Measurements from ENCODE around the gene RAB11FIP2. TPM values are rescaled to one million over a fixed set of nuclear protein-coding genes. Genes with fewer than 3 reads are reported as not detected.

The RAB11FIP2 gene
- total RNA-seq, 2 experiments from 2014 or later = 20.9 to 27.0 TPM

DNA sequence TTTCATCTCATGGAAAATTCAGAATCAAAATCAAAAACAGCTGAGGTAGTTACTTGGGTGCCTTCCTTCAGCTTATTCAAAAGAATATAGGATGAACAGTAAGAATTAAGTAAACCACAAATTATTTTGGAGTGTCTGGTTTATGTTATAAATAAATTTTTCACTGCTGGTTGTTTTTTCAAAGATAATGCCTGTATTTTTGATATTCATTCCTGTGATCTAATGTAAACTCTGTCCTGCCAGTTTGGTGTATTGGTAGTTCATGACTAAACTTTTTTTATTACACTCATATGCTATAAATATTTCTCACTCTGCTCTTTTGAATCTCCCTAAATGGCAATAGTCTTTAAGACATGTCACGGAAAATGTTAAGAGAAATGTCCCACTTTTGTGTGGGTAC is 11.6 kb upstream of the RAB11FIP2 start:
- H3K4me3 ChIP-seq (ENCODE audit: low read depth, low read length, poor library complexity, severe bottlenecking) = no peak overlapping the region
- BruUV-seq (replicated peaks) = no TSS peak
- DNase-seq (ENCODE audit: low spot score) = no peak
- no peaks in the 10 kb centered on the region for H3K9me3 ChIP-seq (ENCODE audit: low read length)
- H3K4me2 ChIP-seq (ENCODE audit: low read length) = no peak overlapping the region
- intact Hi-C loops (cut with micrococcal nuclease; ENCODE audit: unreplicated experiment) = no loop called here
- H3K27ac ChIP-seq (ENCODE audit: low read depth, low read length, poor library complexity, severe bottlenecking) = no peak overlapping the region
- H3K4me1 ChIP-seq (ENCODE audit: insufficient read depth, low read length, poor library complexity, severe bottlenecking) = no peaks in the 10 kb centered on the region
- no peaks in the 10 kb centered on the region for H3K79me2 ChIP-seq (ENCODE audit: insufficient read depth, low read depth, low read length)
- H2AFZ ChIP-seq (ENCODE audit: low read length) = no peak overlapping the region
- no peaks in the 10 kb centered on the region for H3K36me3 ChIP-seq (ENCODE audit: insufficient read depth, low read length)
- ChIA-PET POLR2A (no interaction called here), CTCF (ENCODE audit: unreplicated experiment) (no interaction called here)
- H4K20me1 ChIP-seq (ENCODE audit: insufficient read depth, low read length) = no peaks in the 10 kb centered on the region
- H3K9me2 ChIP-seq (ENCODE audit: insufficient read depth, low read length) = no peaks in the 10 kb centered on the region
- no peak for TF ChIP-seq EZH2phosphoT487 (IDR thresholded peaks at IDR 0.05; ENCODE audit: borderline replicate concordance, low read depth, low read length)
- TF ChIP-seq, protein P1, sequence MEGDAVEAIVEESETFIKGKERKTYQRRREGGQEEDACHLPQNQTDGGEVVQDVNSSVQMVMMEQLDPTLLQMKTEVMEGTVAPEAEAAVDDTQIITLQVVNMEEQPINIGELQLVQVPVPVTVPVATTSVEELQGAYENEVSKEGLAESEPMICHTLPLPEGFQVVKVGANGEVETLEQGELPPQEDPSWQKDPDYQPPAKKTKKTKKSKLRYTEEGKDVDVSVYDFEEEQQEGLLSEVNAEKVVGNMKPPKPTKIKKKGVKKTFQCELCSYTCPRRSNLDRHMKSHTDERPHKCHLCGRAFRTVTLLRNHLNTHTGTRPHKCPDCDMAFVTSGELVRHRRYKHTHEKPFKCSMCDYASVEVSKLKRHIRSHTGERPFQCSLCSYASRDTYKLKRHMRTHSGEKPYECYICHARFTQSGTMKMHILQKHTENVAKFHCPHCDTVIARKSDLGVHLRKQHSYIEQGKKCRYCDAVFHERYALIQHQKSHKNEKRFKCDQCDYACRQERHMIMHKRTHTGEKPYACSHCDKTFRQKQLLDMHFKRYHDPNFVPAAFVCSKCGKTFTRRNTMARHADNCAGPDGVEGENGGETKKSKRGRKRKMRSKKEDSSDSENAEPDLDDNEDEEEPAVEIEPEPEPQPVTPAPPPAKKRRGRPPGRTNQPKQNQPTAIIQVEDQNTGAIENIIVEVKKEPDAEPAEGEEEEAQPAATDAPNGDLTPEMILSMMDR (conservative IDR thresholded peaks at IDR 0.05; ENCODE audit: low read length) = no peak

DNA sequence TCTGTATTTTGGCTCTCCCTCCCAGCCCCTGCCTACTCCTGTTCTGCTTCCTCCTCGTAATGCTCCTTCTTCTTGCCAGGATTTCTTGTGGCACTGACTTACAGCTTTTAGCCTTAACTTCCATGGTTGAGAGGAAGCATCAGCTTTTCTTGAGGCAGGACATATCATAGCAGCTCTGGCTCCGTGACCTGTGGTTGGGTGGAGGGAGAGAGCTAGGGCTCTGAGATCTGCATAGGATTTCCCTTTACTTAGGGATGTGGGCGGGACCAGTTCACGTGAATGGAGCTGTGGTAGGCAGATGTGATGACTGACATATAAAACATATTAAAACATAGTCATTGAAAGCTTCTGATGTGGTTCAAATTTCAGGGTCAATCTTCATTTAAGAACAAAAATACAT is 10.6 kb upstream of the RAB11FIP2 start:
- DNase-seq (ENCODE audit: low spot score) = no peak
- POLR2A ChIA-PET = no interaction called here
- Histone ChIP-seq H2AFZ (ENCODE audit: low read length) (no peak overlapping the region), H4K20me1 (ENCODE audit: insufficient read depth, low read length) (no peaks in the 10 kb centered on the region), H3K27ac (ENCODE audit: low read depth, low read length, poor library complexity, severe bottlenecking) (no peak overlapping the region), H3K36me3 (ENCODE audit: insufficient read depth, low read length) (no peaks in the 10 kb centered on the region), H3K79me2 (ENCODE audit: insufficient read depth, low read depth, low read length) (no peaks in the 10 kb centered on the region), H3K4me2 (ENCODE audit: low read length) (no peak overlapping the region), H3K9me2 (ENCODE audit: insufficient read depth, low read length) (no peaks in the 10 kb centered on the region), H3K9me3 (ENCODE audit: low read length) (no peaks in the 10 kb centered on the region), H3K4me3 (ENCODE audit: low read depth, low read length, poor library complexity, severe bottlenecking) (no peak overlapping the region), H3K4me1 (ENCODE audit: insufficient read depth, low read length, poor library complexity, severe bottlenecking) (no peaks in the 10 kb centered on the region)
- intact Hi-C loops (cut with micrococcal nuclease; ENCODE audit: unreplicated experiment) = no loop called here
- TF ChIP-seq, protein P1 (conservative IDR thresholded peaks at IDR 0.05; ENCODE audit: low read length) = no peak
- no peak for TF ChIP-seq EZH2phosphoT487 (IDR thresholded peaks at IDR 0.05; ENCODE audit: borderline replicate concordance, low read depth, low read length)
- CTCF ChIA-PET (ENCODE audit: unreplicated experiment) = no interaction called here
- no TSS peak for BruUV-seq (replicated peaks)

GRCh38 chr10:118054383-118054782 is 7.6 kb upstream of the RAB11FIP2 start:
- Histone ChIP-seq H3K9me2 (ENCODE audit: insufficient read depth, low read length) (no peaks in the 10 kb centered on the region), H3K4me2 (ENCODE audit: low read length) (no peak overlapping the region), H3K4me1 (ENCODE audit: insufficient read depth, low read length, poor library complexity, severe bottlenecking) (no peaks in the 10 kb centered on the region), H3K36me3 (ENCODE audit: insufficient read depth, low read length) (no peaks in the 10 kb centered on the region), H3K4me3 (ENCODE audit: low read depth, low read length, poor library complexity, severe bottlenecking) (no peak overlapping the region), H4K20me1 (ENCODE audit: insufficient read depth, low read length) (no peaks in the 10 kb centered on the region), H3K79me2 (ENCODE audit: insufficient read depth, low read depth, low read length) (no peaks in the 10 kb centered on the region), H3K9me3 (ENCODE audit: low read length) (no peaks in the 10 kb centered on the region), H2AFZ (ENCODE audit: low read length) (no peak overlapping the region), H3K27ac (ENCODE audit: low read depth, low read length, poor library complexity, severe bottlenecking) (no peak overlapping the region)
- POLR2A ChIA-PET = interaction anchor here (0.8 kb wide), 1 partner anchor 12 kb away, joined by 3 read pairs; no protein-coding TSS in a partner anchor
- TF ChIP-seq, protein P1 (conservative IDR thresholded peaks at IDR 0.05; ENCODE audit: low read length) = no peak
- no peak for TF ChIP-seq EZH2phosphoT487 (IDR thresholded peaks at IDR 0.05; ENCODE audit: borderline replicate concordance, low read depth, low read length)
- no peak for DNase-seq (ENCODE audit: low spot score)
- CTCF ChIA-PET (ENCODE audit: unreplicated experiment) = no interaction called here
- intact Hi-C loops (cut with micrococcal nuclease; ENCODE audit: unreplicated experiment) = no loop called here
- BruUV-seq (replicated peaks) = no TSS peak
